M059J (cell line): Measurements from ENCODE around the gene KRT35. TPM values are rescaled to one million over a fixed set of nuclear protein-coding genes. Genes with fewer than 3 reads are reported as not detected.
A peak's percentile ranks its signal among the peaks of the same experiment; 100 is the strongest.
"Not testable (repeated sequence)": the region's sequence is repeated elsewhere in the genome, so short reads cannot be mapped to it uniquely, and the experiment has no call there.

Experiments used
- DNase-seq: peaks from one replicate; pipeline ENCODE4 v3.0.0-alpha.2; 2012; ENCODE audit warnings: low read depth
- total RNA-seq: library from RNA; depleted of rRNA; stranded (reverse); fragments of >200 nt; shearing (Covaris generic); gene quantifications from 2 replicates; pipeline ENCODE4 v1.2.3, GENCODE V29; 2014

Gene KRT35
- total RNA-seq, 1 experiment from 2014 or later = not detected

DNA sequence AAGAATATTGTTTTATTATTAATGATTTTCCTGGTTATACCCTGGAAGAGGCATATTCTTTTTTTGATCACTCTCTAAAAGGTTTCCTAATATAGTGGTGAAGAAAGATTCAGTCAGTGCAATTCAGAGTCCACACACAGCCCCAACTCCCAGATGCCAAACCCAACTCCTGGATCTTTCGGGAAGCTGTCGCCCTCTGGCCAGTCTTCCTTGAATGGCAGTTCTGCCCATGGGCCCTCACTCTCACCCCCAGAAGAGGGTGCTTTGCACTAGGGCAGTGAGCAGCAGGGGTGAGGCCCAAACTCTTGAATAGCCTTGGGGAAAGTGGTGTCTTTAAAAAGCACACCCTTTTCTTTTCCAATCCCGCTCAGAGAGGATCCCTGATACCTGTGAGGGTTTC, 24.7 kb downstream of the KRT35 start:
- peak; percentile 36 for DNase-seq

DNA sequence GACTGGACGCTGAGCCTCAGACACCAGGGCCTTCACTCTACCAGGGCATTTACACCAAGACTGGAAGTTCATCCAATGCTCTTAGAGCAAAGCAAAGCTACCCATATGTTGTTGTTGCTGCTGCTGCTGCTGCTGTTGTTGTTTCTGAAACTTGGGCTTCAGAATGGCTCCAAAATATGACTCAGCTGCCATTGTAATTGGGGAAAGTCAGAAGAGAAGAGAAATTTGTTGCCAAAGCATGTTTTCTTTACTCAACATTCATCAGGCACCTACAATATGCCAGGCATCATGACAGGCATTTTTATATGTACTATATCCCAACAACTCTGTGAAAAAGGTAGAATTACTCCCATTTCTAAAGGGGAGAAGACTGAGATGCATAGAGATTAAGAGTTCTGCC, 25.7 kb downstream of the KRT35 start:
- peak; percentile 52 for DNase-seq

DNA sequence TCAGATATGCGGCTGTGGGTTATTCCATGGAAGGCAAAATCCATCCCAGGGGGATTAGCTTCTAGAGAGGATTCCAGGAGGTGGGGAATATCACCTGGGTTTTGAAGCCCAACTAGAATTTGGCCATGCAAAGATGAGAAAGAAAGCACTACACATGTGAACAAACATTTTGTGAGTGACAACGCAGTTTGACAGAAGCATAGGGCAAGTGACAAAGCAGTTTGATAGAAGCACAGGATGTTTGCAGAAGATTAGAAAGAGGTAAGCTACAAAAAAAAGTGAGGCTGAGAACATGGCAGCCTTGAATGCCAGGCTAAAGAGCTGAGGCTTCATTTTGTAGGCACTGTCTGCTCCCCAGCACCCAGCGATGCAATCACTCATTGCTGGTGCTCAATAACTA, 27.9 kb downstream of the KRT35 start:
- DNase-seq = no peak

DNA sequence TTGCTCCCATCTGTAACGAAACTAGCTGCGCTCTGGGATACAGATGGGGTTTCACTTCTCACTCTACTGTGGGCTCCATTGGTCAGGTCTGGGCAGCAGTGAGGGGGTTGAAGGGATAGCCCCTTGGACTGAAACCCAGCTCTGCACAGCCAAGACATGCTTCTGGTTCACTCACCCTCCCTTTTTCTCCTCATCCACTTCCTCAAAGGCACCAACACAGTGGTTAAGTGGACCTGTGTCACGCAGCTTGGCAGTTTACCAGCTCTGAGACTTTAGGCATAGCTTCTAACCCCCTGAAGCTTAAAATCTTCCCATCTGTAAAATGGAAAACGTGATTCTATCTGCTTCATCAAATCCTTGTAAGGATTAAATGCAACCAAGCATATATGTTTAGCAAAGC, 28.7 kb downstream of the KRT35 start:
- DNase-seq = peak; percentile 25

DNA sequence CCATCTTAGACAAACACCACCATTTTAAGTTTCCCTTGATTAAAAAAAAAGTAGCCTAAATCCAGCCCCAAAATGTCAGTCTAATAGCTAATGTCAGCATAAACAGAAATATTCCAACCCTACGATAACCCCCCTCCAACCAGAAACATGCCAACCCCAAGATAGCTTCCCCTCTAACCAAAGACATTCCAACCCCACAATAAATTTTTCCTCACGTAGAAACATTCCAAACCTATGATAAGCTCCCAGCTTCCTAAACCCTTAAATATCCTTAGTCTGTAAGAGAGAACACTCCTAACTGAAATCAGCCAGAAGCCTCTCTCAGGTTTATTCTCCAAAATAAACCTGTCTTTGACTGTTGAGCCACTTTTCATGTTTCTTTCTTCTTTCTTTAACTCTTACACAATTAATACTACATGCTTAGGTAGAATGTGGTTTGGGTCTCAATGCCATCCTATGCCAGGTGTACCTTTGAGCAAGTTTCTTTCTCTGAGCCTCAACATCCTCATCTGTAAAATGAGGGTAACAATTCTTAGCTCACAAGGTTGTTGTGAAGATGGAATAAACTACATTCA, 29.7 kb downstream of the KRT35 start:
- DNase-seq = peak; percentile 85

DNA sequence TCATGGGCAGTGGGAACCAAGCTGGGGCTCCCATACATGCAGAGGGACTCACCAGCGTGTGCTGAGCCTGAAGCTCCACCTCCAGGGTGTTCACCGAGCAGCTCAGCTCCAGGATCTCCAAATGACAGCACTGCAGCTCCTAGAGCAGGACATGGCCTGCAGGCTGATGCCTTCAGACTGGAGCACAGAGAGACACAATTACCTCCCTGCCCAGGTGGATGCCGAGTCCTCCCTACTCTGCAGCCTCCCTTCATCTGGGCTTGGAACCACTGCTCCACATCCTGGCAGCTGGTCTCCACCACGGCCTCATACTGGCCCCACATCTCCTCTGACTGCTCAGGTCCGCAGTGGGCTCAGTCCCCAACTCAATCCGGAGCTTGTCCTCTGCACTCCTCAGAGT, 31.9 kb downstream of the KRT35 start:
- no peak for DNase-seq

DNA sequence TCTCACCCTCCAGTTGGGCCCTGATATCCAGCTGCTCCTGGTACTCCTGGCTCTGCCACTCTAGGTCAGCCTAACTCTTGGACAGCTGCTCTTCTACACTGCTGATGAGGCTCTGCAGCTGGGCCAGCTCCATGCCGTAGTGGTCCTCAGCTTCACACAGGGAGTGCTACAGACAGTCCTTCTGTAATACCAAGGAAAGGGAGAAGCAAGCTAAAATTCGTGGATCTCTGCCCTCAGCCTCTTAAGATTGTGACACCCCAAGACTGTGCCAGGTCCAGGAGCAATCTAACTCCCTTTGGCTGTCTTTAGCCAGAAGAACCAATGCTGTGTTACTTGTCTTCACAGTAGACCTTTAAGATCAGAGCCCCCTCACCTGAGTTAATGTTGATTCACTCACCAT, 32.4 kb downstream of the KRT35 start:
- DNase-seq = no peak

DNA sequence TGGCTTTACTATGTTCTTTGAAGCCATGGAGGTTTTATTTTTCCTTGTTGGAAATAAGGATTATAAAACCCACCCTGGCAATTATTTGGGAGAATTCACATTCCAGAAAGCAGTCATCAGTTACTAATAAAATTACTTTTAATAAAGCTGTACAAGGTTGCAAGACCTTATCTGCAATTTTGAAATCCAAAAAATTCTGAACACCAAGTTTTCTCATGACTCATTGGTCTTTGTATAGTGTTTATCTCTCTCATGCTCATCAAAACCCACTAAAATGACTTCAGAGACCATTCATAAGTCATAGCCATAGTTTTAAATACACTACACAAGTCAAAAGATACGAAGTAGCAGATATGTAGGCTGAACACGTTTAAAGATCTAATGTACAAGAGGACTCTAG, 34.1 kb downstream of the KRT35 start:
- DNase-seq = peak; percentile 55

DNA sequence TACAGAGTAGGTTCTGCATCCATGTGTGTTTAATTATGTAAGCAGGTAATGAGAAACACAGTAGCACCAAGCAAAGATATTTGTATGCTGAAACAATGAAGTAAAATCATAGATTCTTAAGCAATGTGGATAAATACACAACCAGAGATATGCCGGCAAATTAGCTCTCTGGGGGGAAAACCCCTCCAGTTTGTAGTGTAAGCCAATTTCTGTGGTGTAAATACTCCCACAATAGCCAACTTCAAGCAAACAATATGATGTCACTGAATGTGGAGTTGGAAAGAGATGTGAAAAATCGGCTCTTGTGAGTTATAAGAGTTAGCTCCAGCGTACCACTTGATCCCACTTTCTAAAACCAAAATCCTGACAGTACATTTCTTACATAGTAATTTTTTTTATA, 36.3 kb downstream of the KRT35 start:
- DNase-seq = no peak

DNA sequence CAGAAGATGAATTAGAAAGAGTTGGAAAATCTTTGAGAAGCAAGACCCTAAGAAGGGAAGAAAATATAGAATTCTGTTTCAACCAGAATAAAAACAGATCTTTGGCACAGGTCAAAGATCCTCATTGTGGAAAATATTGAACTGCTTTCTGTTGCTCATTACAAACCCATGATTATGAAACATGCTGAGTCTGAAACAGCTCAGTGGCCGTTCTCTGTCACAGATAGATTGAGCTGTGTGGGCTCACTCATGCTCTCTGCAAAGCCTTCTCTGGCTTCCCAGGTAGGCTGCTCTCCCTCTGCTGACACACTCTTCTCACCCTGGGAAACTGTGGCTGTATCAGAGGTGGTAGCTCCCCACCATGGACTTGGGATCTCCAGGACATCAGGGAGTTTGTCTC, 36.8 kb downstream of the KRT35 start:
- no peak for DNase-seq

DNA sequence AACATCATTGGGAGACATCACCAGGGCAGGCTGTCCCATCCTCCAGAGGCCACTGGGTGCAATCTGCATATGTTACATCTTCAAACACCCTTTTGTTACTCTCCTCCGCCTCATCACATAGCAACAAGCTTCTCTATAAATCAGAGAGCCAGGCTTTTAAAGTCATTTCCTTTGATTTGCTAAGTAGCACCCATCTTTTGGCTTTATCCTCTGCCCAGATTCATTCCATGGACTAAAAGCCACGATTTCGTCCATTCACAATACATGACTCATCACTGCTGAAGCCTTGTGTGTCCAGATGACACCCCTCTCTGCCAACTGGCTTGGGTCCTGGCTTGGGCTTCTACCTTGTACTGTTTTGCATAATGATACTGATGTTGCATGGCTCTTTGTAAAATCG, 38.2 kb downstream of the KRT35 start:
- peak; percentile 77 for DNase-seq

DNA sequence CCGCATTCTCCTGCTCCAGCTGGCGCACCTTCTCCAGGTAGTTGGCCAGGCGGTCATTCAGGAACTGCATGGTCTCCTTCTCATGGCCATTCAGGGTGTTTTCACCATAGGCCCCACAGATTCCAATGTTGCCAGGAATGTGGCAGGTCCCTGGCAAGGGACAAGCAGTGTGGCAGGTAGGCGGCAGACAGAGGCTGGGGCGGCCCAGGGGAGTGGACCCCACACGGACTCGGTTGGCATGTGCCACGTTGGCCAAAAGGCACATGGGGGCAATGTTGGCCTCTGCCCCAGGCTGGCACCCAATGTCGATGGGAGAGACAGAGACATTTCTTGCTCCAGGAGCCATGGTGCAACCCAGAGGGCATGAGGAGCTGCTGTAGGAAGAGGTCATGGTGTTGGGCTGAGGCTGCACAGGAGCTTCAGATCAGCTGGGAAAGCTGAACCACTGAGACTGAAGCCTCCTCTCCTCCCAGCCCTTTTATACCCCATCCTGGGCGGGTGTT, 40.4 kb downstream of the KRT35 start, which contains the start of gene KRT38:
TSS of gene KRT38 (minus strand) at position 453 of the 503 bp plus-strand sequence. CDS start at position 391, 62 bp downstream.
- DNase-seq = no peak

DNA sequence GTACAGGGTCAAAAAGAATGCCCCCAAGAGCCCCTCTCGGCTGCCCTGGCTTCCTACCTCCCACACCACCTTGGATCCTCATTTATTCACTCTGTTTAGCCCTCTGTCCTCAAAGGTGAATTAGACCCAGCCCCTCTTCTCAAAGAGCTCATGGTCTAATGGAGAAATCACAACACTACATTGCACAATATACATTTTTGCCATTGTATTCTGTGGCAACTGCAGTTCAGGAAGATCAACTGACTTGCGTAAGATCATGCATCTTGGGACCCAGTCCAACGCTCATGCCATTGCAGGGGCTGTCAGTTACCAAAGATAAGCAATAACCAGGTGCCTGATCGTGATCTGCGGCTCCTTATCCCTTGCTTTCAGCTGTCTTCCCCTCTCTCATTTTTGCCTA, 41.6 kb downstream of the KRT35 start:
- DNase-seq = no peak

DNA sequence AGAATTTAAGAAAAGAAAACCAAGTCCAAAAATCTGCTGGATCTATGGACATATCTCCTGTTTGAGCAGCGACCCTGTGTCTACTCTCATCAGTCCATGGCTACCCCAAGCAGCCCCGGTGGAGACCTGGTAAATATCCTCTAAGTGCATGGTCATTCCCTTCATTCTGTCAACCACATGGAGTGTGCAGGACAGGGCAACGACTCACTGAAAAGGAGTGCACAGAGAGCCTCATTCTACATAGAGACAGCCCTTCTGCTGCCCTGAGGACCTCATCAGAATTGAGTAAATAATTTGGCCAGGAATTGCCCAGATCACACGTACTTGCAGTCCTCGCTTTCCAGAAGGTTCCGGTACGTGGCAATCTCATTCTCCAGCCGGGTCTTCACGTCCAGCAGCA, 43.2 kb downstream of the KRT35 start:
- DNase-seq = peak; percentile 16

DNA sequence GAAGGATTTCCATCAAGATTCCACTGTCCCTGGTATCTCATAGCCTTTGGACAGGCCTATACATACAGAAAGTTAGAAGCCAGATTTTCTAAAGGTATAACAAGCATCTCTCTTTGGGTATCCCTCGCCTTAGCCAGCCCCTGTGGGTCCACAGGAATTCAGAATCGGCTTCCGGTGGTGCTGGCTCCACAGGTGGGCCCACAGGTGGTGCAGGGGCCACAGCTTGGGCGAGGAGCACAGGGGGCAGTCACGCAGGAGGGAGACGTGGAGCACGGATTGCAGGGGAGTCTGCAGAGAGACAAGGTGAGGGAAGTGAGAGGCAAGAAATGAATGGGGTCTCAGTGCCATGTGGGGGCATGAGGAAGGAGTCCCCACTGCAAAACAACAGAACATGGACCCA, 43.7 kb downstream of the KRT35 start:
- DNase-seq = no peak

DNA sequence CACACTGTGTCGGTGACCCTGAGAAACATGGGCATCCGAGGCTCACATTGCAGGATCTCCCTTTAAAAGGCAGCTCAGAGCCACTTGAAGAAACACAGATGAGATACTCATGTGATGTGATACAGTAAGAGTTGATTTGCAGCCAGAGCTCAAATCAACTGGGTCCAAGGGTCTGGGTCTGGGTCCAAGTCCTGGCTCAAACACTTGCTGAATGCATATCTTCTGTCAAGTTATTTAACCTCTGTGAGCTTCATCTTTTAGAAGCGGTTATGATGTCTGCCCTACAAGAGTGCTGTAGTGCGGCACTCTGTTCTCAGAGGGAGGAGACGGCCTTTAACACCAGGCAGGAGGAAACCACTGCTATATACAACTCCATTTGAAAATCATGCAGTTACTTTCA, 46.5 kb downstream of the KRT35 start:
- DNase-seq = no peak

DNA sequence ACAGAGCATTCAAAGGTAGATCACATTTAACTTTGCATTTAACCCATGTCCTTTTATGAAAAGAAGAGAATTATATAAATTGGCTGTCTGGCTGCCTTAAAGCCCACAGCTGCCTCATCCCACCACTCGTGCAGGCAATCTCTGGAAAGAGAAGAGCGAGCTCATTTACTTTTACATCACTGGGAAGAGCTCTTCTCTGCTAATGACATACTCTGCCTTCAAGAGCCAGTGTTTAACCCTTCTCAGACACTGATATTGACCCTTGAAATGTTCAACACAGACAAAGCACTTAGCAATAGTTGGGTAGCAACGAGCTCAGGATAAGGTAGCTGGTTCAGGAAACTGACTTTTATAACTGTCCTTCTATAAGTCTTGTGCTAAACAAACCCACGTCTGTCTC, 46.9 kb downstream of the KRT35 start:
- DNase-seq = no peak

DNA sequence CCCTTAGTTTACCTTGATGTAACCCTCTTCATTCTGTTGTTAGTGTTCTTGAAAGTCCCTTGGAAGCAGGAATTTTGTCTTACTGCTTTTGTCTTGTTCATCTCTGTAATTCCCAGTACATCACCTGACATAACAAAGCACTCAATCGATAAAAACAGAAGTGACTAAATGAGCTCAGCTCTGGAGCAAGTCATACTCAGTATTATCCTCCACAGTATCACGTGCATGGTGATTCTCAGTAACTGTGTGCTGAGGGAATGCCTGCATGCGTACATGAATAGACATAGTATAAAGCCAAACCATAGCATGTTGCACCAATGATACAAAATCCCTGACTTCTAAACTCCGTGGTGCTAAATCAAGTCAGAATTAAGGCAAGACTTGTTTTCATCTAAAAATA, 47.4 kb downstream of the KRT35 start:
- no peak for DNase-seq

DNA sequence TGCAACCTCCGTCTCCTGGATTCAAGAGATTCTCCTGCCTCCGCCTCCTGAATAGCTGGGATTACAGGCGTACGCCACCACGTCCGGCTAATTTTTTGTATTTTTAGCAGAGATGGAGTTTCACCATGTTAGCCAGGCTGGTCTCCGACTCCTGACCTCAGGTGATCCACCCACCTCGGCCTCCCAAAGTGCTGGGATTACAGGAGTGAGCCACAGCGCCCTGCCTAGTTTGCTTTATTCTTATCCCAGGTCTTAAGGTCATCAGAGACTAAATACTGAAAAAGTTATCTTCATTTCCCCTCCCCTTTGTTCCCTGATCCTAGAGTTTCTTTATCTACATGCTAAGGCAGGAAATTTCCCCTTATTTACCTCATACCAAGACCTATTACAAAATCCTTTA, 50.6 kb downstream of the KRT35 start:
- not testable (repeated sequence) for DNase-seq

DNA sequence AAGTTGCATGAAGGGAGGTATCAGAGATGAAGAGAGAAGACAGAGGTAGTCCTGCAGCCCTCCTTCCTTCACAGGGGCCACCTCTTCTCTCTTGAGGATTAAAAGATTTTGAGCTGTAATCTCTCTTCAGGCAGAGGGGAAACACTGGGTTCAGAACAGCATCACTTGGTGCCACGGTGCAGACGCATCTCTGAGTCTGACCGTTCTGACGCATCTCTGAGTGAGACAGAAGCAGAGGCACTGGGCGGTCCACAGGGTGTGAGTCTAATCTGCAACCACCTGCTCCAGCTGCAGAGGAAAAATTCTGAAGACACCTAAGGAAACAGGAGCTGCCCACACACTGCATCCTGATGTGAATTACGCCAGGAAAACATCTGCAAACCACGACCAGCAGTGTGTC, 51.3 kb downstream of the KRT35 start:
- DNase-seq = no peak

DNA sequence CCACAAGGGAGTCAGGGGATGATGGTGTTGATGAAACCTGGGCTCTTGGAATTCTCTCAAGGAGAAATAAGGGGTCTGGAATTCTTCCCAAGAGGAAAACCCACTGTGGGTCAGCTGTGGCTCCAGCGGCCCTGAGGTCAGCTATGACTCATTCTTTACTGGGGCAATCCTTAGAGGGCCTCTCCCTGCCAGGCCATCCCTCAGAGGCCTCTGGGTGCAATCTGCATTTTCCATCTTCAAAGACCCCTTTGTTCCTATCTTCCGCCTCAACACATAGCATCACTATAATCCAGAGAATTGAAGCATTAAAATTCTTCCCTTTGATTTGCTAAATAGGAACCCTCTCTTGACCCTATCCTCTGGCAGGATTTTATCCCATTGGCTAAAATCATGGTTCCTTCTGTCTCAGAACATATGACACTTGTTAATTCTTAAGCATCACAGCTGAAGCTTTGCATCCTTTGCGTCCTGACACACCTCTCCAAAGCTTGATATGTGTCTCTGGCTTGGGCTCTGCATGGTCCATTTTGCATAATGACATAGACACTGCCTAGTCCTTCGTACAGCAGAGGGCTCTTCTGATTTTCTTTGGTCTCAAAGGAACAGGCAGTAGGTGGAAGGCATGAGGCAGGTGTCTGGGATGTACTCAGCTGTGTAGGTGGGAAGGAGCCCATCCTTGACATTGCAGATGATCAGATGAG, 52.2 kb downstream of the KRT35 start:
- peak; percentile 66 for DNase-seq
